HG02852 (cell line): ENCODE measurements around the gene DCTN2.
"Not testable (repeated sequence)": the region's sequence is repeated elsewhere in the genome, so short reads cannot be mapped to it uniquely, and the experiment has no call there.

ENCODE experiments used
- ATAC-seq: cut with Tn5 transposase; IDR thresholded peaks from one replicate; pipeline ENCODE4 v1.9.1; 2021; ENCODE audit warnings: mild to moderate bottlenecking, moderate library complexity; ENCODE audit not compliant: unreplicated experiment

Gene DCTN2

DNA sequence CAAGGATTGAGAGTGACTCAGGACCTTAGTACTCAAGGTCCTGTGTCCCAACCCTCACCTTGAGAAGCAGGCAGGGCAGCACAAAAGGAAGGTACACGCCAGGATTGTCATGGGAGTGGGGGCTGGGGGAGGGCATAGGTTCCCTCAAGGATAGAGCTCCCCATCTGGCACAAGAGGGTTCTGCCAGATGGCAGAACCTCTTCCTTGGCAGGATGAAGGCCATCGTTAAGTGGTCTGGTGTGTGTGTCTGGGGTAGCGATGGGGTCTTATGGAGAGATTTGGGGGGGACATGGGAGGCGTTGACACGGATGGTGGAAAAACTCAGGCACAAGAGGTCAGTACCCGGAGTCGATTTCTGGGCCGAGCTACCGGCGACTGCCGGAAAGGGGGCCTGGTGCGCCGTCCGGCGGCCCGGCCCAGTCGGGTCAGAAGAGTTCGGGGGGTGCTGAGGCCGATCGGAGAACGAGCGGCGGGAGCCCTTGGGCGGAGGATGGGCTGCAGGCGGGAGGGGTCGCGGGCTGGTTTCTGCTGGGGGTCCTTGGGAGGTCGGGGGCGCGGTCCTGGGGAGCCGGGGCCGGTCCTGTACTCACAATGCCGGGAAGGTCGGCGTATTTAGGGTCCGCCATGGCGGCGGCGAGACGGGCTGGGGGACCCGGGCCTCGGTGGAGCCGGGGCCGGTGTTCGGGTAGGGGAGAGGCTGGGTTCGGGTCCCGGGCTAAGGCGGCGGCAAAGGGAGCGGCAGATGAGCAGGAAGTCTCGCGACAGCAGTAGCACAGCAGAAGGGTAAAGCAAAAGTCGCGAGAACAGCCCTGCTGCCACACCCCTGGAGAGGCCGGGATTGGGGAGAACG is at the start of gene DCTN2:
TSS of gene DCTN2 (minus strand) at position 755 of the 850 bp plus-strand sequence. CDS start at position 626, 129 bp downstream.
- peak; percentile 99 for ATAC-seq

- no peak for ATAC-seq
These were observed 46.2 kb upstream of the DCTN2 start for GRCh38 chr12:57593187-57593586.

- no peak for ATAC-seq
These were observed 45.7 kb upstream of the DCTN2 start for GRCh38 chr12:57592551-57593165.

- peak; percentile 11 for ATAC-seq
These were observed 44.9 kb upstream of the DCTN2 start for GRCh38 chr12:57591782-57592325.

DNA sequence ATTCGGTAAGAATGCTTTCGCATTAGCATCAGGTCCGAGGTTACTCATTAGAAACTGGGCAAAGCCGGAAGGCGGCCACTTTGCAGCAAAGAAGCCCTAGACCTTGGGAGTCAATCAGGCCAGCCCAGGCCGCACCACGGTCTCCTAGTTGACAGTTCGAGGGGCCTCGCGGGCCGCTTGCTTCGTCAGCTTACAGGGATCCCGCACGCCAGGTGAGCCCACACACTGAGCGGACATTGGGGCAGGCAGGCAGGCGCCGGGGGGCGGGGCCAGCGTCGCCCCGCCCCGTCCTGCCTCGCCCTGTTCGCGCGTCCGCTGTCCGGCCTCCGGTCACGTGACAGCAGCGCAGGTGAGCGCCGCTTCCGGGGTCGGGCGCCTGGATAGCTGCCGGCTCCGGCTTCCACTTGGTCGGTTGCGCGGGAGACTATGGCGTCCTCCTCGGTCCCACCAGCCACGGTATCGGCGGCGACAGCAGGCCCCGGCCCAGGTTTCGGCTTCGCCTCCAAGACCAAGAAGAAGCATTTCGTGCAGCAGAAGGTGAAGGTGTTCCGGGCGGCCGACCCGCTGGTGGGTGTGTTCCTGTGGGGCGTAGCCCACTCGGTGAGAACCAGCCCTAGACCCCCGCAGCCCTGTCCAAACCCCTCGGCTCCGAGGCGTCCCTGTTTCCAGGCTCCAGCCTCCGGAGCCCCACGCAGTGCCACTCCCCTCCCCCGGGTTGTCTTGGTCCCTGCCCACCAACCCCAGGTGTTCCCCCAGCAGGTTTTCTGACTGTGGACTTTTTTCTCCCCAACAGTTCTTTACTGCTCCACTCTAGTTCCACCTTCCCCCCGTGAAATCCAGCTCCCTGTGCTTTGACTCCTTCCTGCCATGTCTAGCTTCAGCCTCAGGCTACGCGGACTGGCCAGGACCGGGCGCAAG is 44.1 kb upstream of the DCTN2 start, which contains the start of gene PIP4K2C:
TSS of gene PIP4K2C (plus strand) at position 329 of the 918 bp plus-strand sequence. CDS start at position 427, 98 bp downstream.
- peak; percentile 97 for ATAC-seq

DNA sequence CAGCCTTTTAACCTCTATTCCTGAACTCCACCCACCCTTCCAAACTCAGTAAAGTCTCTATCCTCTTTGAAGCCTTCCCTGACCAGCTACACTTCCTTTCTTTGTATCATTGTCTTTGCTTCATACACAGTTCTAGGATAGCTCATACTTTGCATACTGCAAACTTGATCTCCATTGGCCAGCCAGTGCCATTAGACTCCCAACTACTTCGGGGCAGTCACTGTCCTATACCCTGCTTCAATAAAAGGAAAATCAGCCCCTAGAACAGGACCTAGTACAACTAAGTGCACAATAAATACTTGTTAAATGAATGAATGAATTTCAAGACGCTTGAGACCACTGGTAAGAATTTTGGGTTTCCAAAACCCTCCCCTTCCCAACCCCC is 43.5 kb upstream of the DCTN2 start:
- ATAC-seq, result no peak

DNA sequence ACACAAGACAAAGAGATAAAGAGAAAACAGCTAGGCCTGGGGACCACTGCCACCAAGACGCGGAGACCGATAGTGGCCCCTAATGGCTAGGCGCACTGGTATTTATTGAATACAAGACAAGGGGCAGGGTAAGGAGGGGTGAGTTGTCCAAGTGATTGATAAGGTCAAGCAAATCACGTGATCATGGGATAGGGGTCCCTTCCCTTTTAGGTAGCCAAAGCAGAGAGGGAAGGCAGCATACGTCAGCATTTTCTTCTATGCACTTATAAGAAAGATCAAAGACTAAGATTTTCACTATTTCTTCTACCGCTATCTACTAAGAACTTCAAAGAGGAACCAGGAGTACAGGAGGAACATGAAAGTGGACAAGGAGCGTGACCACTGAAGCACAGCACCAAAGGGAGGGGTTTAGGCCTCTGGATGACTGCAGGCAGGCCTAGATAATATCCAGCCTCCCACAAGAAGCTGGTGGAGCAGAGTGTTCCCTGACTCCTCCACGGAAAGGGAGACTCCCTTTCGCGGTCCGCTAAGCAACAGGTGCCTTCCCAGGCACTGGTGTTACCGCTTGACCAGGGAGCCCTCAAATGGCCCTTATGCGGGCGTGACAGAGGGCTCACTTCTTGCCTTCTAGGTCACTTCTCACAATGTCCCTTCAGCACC is 42.1 kb upstream of the DCTN2 start:
- not testable (repeated sequence) for ATAC-seq

DNA sequence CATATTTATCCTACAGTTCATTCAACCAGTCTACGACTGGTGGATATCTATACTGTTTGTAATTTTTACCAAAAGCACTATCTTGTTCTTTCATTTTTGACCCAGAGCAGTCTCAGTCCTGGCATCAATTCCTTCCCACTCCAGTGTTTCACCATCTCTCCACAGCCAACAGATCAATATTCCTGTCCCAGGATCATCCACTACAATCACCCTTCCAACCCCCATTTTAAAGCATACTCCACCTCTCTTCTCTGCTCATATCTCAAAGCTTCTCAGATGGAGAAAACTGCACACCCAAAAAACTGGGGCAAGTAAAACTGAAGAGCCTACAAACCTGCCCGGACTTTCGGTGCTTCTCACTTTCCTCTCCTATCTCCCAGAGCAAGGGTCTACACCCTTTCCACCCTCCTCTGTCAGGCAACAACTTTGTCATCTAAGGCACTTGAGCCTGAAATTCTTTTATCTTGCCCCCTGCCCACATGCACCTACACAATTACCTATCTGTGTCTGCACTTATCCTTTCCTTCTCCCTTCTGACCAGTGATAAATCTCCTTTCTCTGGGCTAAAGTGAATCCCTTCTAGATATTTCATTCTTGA is 39.9 kb upstream of the DCTN2 start:
- no peak for ATAC-seq

- ATAC-seq, result no peak
These were observed 39.1 kb upstream of the DCTN2 start for GRCh38 chr12:57586128-57586527.

DNA sequence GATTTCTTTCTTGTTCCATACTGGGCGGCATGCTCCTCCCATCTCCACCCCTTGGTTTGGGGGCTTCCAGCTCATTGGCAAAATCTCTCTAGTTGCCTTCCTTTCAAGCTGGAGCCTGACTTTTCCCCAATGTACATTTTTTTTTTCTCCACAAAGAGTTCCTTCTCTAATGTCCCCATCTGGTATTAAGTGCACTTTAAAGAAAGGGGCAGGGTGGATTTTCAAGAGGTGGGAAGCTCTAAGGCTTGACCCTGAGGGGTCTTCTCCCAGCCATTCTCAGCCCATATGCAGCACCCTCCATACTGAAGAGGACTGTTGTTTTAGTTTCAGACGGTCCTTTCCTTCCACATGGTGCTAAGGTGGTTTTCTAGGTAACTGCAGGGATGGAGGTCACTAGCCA is 38.2 kb upstream of the DCTN2 start:
- no peak for ATAC-seq

DNA sequence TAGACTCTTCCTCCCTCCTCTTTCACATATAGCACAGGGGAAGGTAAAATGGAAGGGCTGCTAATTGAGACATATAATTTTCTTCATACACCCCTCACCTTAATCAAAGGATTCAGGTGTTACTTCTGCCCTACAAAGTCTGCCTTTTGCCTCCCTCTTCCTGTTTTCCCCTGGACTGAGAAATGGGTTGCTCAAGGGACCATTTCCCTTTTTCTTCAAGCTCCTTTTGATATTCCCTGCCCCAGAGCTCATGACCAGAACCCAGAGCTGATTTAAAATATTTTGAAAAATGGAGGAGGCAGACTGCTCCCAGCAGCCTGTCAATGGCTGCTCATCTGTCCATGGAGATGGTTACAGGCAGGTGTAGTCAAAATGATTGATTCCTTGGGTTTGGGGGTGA is 37.7 kb upstream of the DCTN2 start:
- no peak for ATAC-seq

GRCh38 chr12:57584050-57584449 is 37.1 kb upstream of the DCTN2 start:
- ATAC-seq, result no peak

GRCh38 chr12:57583008-57583831 is 36.2 kb upstream of the DCTN2 start:
- peak; percentile 96 for ATAC-seq

GRCh38 chr12:57582440-57582839 is 35.4 kb upstream of the DCTN2 start:
- ATAC-seq, result no peak

GRCh38 chr12:57581802-57582201 is 34.8 kb upstream of the DCTN2 start:
- no peak for ATAC-seq

GRCh38 chr12:57580466-57580795 is 33.4 kb upstream of the DCTN2 start:
- no peak for ATAC-seq

DNA sequence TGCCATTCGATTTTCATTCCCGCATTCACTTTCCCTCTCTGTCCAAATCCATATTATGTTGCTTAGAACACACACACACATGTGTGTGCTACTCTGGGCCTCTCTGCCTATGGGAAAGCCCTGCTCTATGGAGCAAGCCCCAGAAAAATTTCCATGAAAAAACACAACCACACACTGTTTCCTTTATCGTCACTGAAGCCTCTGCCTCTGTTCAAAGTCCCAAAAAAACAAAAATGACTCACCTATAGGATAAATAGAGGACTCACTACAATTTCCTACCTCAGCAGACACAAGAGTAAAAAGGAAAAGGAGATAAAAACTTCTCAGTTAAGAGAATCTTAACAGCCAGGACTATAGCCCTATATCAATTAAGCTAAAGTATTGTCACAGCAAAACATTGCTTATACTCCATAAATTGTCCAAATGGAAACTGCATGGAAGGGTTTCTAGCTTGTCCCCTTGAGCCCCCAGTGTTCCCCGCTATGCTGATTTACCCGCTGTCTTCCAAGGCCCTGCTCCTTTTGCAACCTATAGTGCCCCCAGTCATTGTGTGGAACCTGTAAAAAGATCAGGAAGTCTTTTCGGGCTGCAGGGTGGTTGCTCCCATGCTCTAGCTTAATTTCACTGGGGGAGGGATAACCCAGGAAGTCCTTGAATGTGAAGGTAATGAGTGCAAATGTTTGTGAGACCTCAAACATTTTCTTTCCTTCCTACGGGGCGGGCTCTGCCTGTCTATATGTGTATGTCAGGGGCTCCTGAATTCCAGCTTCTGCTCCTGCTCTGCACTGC is 32.9 kb upstream of the DCTN2 start:
- no peak for ATAC-seq

GRCh38 chr12:57579011-57579410 is 32.0 kb upstream of the DCTN2 start:
- no peak for ATAC-seq
